Motor neuron (in vitro differentiated cells): Measurements from ENCODE around the gene ANKRD29. TPM values are rescaled to one million over a fixed set of nuclear protein-coding genes. Genes with fewer than 3 reads are reported as not detected.

ENCODE experiments used
- ATAC-seq, 8 experiments: fragments of 200-7000 bp; cut with Tn5 transposase; replicated peaks in 6 of 8; 2 replicates each; pipeline ENCODE4 v1.8.0; 2021; ENCODE audit warnings: mild to moderate bottlenecking in 8 of 8, moderate library complexity in 8 of 8
- H3K27ac ChIP-seq, 2 donors: fragments of 250-450 bp; sonication (Bioruptor Pico); 2 replicates each; pipeline ENCODE4 v1.9.0; 2021; ENCODE audit warnings: antibody characterized with exemption in 2 of 2, mild to moderate bottlenecking in 2 of 2, moderate library complexity in 1 of 2
- H3K4me1 ChIP-seq, 2 donors: fragments of 250-450 bp; sonication (Bioruptor Pico); replicated peaks in 1 of 2; 2 replicates each; pipeline ENCODE4 v1.6.1; 2021; ENCODE audit warnings: antibody characterized with exemption in 2 of 2, mild to moderate bottlenecking in 2 of 2, moderate library complexity in 1 of 2
- H3K4me3 ChIP-seq, 5 donors: fragments of 250-450 bp; sonication (Bioruptor Pico); 2 replicates each; pipeline ENCODE4 v1.9.0; 2021; ENCODE audit warnings: antibody characterized with exemption in 5 of 5, mild to moderate bottlenecking in 5 of 5, moderate library complexity in 4 of 5
- WGBS, 10 experiments: fragments of 450-650 bp; shearing (Covaris generic); methylation state at CpG; one replicate each; pipeline ENCODE4 v1.0.0; 2022; 5-methylcytosine and 5-hydroxymethylcytosine counted together
- in situ Hi-C, 9 experiments: fragments of 400-800 bp; cut with MboI; loops; one replicate each; pipeline ENCODE4 v1.15.0; 2021; ENCODE audit warnings: low sequenced_read_pairs in 9 of 9, low pct_unique_long_range_greater_than_20kb in 2 of 9; ENCODE audit not compliant: unreplicated experiment in 9 of 9
- total RNA-seq, 8 experiments: library from RNA; unstranded; fragments of 300-600 nt; gene quantifications; 2 replicates each; pipeline versions ENCODE4 v1.2.3 to v1.2.4, GENCODE V29; 2022

The ANKRD29 gene
- total RNA-seq, 8 experiments from 2014 or later = 0.42 to 6.9 (median 3.0) TPM

GRCh38 chr18:23593720-23594119 lies 69.0 kb downstream of the ANKRD29 start:
- WGBS, 10 experiments = 17 to 100% (median 81%) methylated on average over 1 to 2 of the region's 2 CpGs; no CpG with 5 or more reads in 4 of the 10 experiments
- no peak overlapping the region for H3K27ac ChIP-seq
- H3K4me1 ChIP-seq = no peaks in the 10 kb centered on the region
- no peak overlapping the region for H3K4me3 ChIP-seq
- in situ Hi-C loops = no loop called here
- peak in 1 of 8 experiments; percentile 39 for ATAC-seq

- H3K4me1 ChIP-seq = no peaks in the 10 kb centered on the region
- in situ Hi-C loops = no loop called here
- ATAC-seq = no peak
- WGBS, 10 experiments = 77 to 83% methylated on average over 2 of the region's 2 CpGs; no CpG with 5 or more reads in 8 of the 10 experiments
- no peak overlapping the region for H3K27ac ChIP-seq
- H3K4me3 ChIP-seq = no peak overlapping the region
Observed at GRCh38 chr18:23592911-23593310, 69.8 kb downstream of the ANKRD29 start.

GRCh38 chr18:23591011-23591410 lies 71.7 kb downstream of the ANKRD29 start:
- in situ Hi-C loops = no loop called here
- no peak overlapping the region for H3K27ac ChIP-seq
- no peak for ATAC-seq
- no peaks in the 10 kb centered on the region for H3K4me1 ChIP-seq
- 14 to 91% (median 50%) methylated on average over 1 of the region's 1 CpG; no CpG with 5 or more reads in 3 of the 10 experiments for WGBS, 10 experiments
- H3K4me3 ChIP-seq = no peak overlapping the region

GRCh38 chr18:23588836-23589560 lies 73.7 kb downstream of the ANKRD29 start:
- Histone ChIP-seq H3K27ac (no peak overlapping the region), H3K4me1 (peaks cover 0 to 10% of the 10 kb centered on the region in 2 donors), H3K4me3 (no peak overlapping the region)
- 72 to 92% (median 87%) methylated on average over 2 to 10 of the region's 11 CpGs; no CpG with 5 or more reads in 2 of the 10 experiments for WGBS, 10 experiments
- no peak for ATAC-seq
- in situ Hi-C loops = no loop called here

- Histone ChIP-seq H3K4me1 (peaks cover 7 to 20% of the 10 kb centered on the region in 2 donors), H3K4me3 (peak overlapping the region; percentile 60 to 87 (median 82)), H3K27ac (no peak overlapping the region)
- in situ Hi-C loops = no loop called here
- ATAC-seq = no peak
- WGBS, 10 experiments = 8 to 100% (median 49%) methylated on average over 1 to 6 of the region's 7 CpGs; no CpG with 5 or more reads in 2 of the 10 experiments
Observed at GRCh38 chr18:23587220-23587642, 75.5 kb downstream of the ANKRD29 start.

GRCh38 chr18:23586249-23587196 lies 76.2 kb downstream of the ANKRD29 start, which contains the start of gene NPC1:
Gene NPC1 (minus strand): TSS chr18:23586506. CDS start chr18:23586343, 163 bp downstream.
- peaks cover 7 to 20% of the 10 kb centered on the region in 2 donors for H3K4me1 ChIP-seq

GRCh38 chr18:23585897-23586248 lies 76.8 kb downstream of the ANKRD29 start:
- no peak for ATAC-seq
- in situ Hi-C loops = no loop called here
- H3K27ac ChIP-seq = peak overlapping the region; percentile 84 to 93
- H3K4me3 ChIP-seq = peak overlapping the region; percentile 60 to 87 (median 82)
- peaks cover 7 to 20% of the 10 kb centered on the region in 2 donors for H3K4me1 ChIP-seq
- WGBS, 10 experiments = 0 to 20% (median 1%) methylated on average over 2 to 14 of the region's 14 CpGs; no CpG with 5 or more reads in 5 of the 10 experiments

More at GRCh38 chr18:23586249-23587196, 76.2 kb downstream of the ANKRD29 start, which contains the start of gene NPC1:
- Histone ChIP-seq H3K27ac (peak within 1 kb of the TSS; percentile 84 to 93), H3K4me3 (peak within 1 kb of the TSS; percentile 60 to 87 (median 82))
- ATAC-seq = peak; percentile 85 to 96 (median 92)
- in situ Hi-C loops = no loop called here
- WGBS, 10 experiments = 0 to 10% (median 0%) methylated on average over 2 to 18 of the region's 95 CpGs; no CpG with 5 or more reads in 3 of the 10 experiments

- ATAC-seq = peak in 1 of 8 experiments; percentile 1
- 11 to 73% (median 39%) methylated on average over 2 to 12 of the region's 19 CpGs; no CpG with 5 or more reads in 1 of the 10 experiments for WGBS, 10 experiments
- H3K4me3 ChIP-seq = peak overlapping the region; percentile 60 to 87 (median 82)
- in situ Hi-C loops = no loop called here
- no peak overlapping the region for H3K27ac ChIP-seq
- H3K4me1 ChIP-seq = peaks cover 7 to 20% of the 10 kb centered on the region in 2 donors
Observed at GRCh38 chr18:23585007-23585871, 77.5 kb downstream of the ANKRD29 start.

- ATAC-seq = no peak
- peaks cover 7 to 20% of the 10 kb centered on the region in 2 donors for H3K4me1 ChIP-seq
- 57 to 100% (median 93%) methylated on average over 1 to 10 of the region's 13 CpGs; no CpG with 5 or more reads in 1 of the 10 experiments for WGBS, 10 experiments
- H3K27ac ChIP-seq = no peak overlapping the region
- H3K4me3 ChIP-seq = peak overlapping the region in 3 of 5 donors; percentile 5 to 87 (median 10)
- in situ Hi-C loops = no loop called here
Observed at GRCh38 chr18:23584019-23584983, 78.4 kb downstream of the ANKRD29 start.

- WGBS, 10 experiments = 10 to 100% (median 79%) methylated on average over 1 to 5 of the region's 5 CpGs
- ATAC-seq = no peak
- in situ Hi-C loops = no loop called here
- H3K27ac ChIP-seq = no peak overlapping the region
- H3K4me1 ChIP-seq = peaks cover 7 to 20% of the 10 kb centered on the region in 2 donors
- H3K4me3 ChIP-seq = peak overlapping the region in 2 of 5 donors; percentile 5 to 16
Observed at GRCh38 chr18:23583071-23583865, 79.4 kb downstream of the ANKRD29 start.
